HG02970 (cell line): ENCODE measurements around the gene ABCF2.

Experiments
- ATAC-seq: cut with Tn5 transposase; IDR thresholded peaks from one replicate; pipeline ENCODE4 v1.9.1; 2021; ENCODE audit warnings: mild to moderate bottlenecking, moderate library complexity, moderate number of reproducible peaks; ENCODE audit not compliant: unreplicated experiment, low FRiP score

ABCF2 gene

GRCh38 chr7:151228024-151228866, 1.2 kb upstream of the ABCF2 start:
- ATAC-seq, result no peak

GRCh38 chr7:151226560-151226874, 488 bp downstream of the ABCF2 start:
- ATAC-seq, result no peak

- ATAC-seq, result no peak
Observed at GRCh38 chr7:151225948-151226510, 976 bp downstream of the ABCF2 start.

GRCh38 chr7:151223728-151224127, 3.3 kb downstream of the ABCF2 start:
- ATAC-seq, result no peak

- ATAC-seq, result no peak
Observed at GRCh38 chr7:151218170-151218569, 8.8 kb downstream of the ABCF2 start.

GRCh38 chr7:151215396-151215795, 11.6 kb downstream of the ABCF2 start:
- ATAC-seq, result no peak

- no peak for ATAC-seq
Observed at GRCh38 chr7:151213826-151214225, 13.2 kb downstream of the ABCF2 start.

- ATAC-seq, result no peak
Observed at GRCh38 chr7:151212626-151213025, 14.4 kb downstream of the ABCF2 start.

GRCh38 chr7:151211155-151211772, 15.7 kb downstream of the ABCF2 start:
- no peak for ATAC-seq

GRCh38 chr7:151210087-151210854, 16.7 kb downstream of the ABCF2 start, which contains the start of gene H2BK1:
Gene H2BK1 (minus strand): TSS chr7:151210488. CDS start chr7:151210318, 170 bp downstream.
- ATAC-seq, result no peak

GRCh38 chr7:151209588-151209987, 17.4 kb downstream of the ABCF2 start:
- ATAC-seq, result no peak

- ATAC-seq, result no peak
Observed at GRCh38 chr7:151208253-151208862, 18.6 kb downstream of the ABCF2 start.

GRCh38 chr7:151207804-151208203, 19.2 kb downstream of the ABCF2 start:
- ATAC-seq, result no peak

- no peak for ATAC-seq
Observed at GRCh38 chr7:151207315-151207714, 19.7 kb downstream of the ABCF2 start.

GRCh38 chr7:151206914-151207313, 20.1 kb downstream of the ABCF2 start:
- no peak for ATAC-seq

- ATAC-seq, result no peak
Observed at GRCh38 chr7:151205730-151206129, 21.3 kb downstream of the ABCF2 start.

- no peak for ATAC-seq
Observed at GRCh38 chr7:151204383-151205032, 22.5 kb downstream of the ABCF2 start.

- ATAC-seq, result no peak
Observed at GRCh38 chr7:151202836-151203235, 24.2 kb downstream of the ABCF2 start.

GRCh38 chr7:151201751-151202150, 25.3 kb downstream of the ABCF2 start:
- no peak for ATAC-seq

GRCh38 chr7:151201344-151201743, 25.7 kb downstream of the ABCF2 start:
- no peak for ATAC-seq
